GM19328 (cell line): ENCODE measurements around the gene MEIS2.

Source experiments
- ATAC-seq: cut with Tn5 transposase; IDR thresholded peaks from one replicate; pipeline ENCODE4 v1.9.1; 2021; ENCODE audit warnings: mild to moderate bottlenecking, moderate library complexity; ENCODE audit not compliant: unreplicated experiment

The MEIS2 gene

DNA sequence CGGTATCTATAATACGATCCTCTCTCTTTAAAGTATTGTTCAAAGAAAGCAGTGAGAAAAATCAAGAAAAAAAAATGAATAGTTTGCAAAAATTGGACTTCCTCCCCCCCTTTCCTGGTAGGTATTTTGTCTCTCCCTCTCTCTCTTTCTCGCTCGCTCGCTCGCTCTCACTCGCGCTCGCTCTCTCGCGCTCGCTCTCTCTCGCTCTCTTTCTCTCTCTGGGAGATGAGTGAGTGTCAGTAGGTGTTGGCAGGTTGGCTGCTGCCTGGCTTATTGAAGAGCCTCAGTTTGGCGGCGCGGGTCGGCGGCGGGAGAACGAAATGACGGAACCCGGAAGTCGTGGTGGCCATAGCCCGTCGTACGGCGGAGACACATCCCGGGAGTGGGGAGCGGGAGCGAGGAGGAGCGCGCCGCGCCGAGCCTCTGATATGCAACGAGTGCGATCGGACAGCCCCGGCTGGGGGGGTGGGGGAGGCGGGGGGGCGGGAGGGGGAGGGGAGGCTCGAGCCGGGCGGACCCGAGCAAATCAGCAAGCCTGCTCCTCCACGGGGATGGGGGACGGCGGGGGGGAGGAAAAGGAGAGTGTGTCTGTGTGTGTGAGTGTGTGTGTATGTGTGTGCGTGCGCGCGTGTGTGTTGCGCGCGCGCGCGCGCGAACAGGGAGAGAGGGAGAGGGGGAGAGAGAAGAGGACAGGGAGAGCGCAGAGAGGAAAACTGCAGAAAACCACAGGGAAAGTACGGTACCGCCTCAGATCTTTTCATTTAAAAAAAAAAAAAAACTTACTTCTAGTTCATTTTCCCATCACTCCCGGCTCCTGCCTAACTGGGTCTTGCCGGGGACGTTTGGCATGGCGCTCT is at the start of gene MEIS2:
MEIS2 (minus strand) TSS at position 441 of the 857 bp plus-strand sequence. CDS start 1,083 bp downstream, outside the sequence.
- no peak for ATAC-seq

DNA sequence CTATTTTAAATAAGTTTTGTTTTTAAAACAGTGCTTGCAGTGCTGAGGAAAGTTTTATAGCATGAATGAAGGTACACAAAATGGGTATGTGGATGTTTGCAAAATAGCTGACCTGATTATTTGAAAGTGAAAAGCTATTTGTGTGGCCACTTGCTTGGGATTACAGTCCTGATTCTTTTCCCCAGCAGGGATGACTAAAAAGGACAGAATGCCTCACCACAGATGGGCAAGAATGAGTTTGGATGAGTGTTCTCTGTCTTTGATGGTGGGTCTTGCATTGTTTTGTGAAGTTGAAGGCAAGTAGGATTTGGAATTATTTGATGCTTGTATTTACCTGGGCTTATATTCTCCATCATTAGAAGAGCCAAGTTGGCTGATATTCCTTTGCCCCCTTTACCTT is 48.8 kb upstream of the MEIS2 start:
- ATAC-seq: no peak

DNA sequence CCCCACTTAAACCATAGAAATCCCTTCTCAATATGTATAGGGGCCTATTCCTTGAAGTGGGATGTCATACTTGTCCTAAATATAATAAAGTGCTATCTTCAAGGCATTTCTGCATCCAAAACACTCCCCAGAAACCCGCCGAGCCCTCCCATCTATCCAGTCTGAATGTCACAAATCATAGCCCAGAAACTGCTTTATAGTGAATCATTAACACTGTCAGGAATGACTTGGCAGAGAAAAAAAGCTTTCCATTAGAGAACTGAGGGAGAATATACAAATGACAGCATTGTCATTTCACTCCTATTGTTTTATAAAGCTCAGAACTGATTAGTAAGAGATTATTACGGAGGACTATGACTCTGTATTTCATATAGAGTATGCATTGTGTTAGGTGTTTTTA is 48.4 kb upstream of the MEIS2 start:
- no peak for ATAC-seq

GRCh38 chr15:37143351-37143750 is 43.0 kb upstream of the MEIS2 start:
- no peak for ATAC-seq

- ATAC-seq: no peak
Measured at GRCh38 chr15:37142371-37142770, 42.0 kb upstream of the MEIS2 start.

GRCh38 chr15:37140531-37141058 is 40.2 kb upstream of the MEIS2 start:
- ATAC-seq: no peak

DNA sequence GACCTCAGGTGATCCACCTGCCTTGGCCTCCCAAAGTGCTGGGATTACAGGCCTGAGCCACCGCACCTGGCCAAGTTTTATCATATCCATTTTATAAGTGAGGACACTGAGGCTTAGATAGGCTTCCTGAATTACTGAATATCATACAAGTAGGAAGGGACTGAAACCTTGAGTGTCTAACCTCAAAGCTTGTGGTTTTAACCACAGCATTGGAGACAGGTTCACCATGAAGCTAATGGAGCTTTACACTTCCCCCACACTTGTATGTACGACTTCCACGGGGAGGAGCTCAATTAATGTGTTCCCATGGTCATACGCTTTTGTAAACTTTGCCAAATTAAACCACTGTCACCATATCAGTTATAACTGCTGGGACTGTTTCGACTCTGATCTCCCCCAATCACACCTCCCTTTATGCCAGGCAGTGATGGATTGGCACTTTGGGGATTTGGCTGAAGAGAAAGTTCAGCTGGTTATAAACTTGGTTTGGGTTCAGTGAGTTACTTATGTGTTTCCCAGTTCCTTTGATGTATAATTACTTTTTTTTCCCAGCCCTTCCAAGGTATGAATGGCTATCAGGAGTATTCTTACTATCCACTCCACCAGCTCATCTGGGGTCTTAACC is 38.4 kb upstream of the MEIS2 start:
- no peak for ATAC-seq

DNA sequence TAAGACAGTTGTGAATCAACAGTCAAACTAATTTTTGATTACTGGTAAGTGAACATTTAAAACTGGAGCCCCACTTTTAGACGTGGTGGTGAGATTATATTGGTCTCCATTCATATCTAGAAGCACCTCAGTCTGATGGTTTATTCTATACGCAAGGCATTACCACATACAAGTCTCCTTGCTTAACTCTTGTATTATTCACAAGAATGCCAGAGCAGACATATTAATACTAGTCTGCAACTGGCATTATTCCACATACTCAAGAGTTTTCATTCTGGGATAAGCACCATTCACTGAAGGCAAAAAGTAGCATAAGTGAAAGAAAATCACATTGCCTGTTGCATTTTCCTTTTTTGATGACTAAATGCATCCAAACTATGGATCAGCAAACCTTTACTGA is 36.9 kb upstream of the MEIS2 start:
- no peak for ATAC-seq

GRCh38 chr15:37136666-37137065 is 36.3 kb upstream of the MEIS2 start:
- no peak for ATAC-seq

GRCh38 chr15:37135225-37135624 is 34.9 kb upstream of the MEIS2 start:
- no peak for ATAC-seq

- no peak for ATAC-seq
Measured at GRCh38 chr15:37134699-37135131, 34.4 kb upstream of the MEIS2 start.

DNA sequence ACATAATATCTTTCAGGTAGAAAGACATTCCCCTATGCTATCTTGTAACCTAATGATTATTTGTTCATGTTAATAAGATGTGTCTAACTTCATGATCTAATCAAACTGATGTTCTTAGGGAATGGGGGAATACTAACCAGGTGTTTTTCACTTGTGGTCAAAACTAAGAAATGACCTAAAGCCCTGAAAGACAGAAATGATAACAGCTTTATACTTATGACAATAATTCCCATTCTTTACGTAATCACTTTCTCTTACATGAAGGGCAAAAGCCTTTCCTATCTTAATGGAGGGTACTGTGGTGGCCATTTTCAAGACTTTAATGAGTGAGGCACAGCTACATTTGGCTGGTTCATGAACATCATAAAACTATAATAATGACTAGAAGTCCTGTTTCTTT is 33.9 kb upstream of the MEIS2 start:
- ATAC-seq: no peak

DNA sequence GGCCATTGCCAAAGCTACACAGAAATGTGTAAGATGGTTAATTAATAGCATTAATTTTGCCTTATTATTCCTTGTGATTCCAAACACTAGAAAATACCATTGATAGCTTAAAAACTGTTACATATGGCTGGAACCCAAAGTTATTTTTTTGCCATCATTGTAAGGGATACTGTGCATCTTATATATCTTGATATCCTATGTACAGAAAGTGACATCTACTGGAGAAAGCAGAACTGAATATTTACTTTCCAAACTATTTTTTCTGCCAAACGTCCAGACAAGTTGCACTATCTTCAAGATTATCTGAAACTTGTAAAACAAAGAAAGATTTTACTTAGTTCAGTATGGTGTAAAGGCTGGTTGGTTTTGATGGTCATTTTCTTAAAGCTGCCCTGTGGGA is 33.3 kb upstream of the MEIS2 start:
- no peak for ATAC-seq

DNA sequence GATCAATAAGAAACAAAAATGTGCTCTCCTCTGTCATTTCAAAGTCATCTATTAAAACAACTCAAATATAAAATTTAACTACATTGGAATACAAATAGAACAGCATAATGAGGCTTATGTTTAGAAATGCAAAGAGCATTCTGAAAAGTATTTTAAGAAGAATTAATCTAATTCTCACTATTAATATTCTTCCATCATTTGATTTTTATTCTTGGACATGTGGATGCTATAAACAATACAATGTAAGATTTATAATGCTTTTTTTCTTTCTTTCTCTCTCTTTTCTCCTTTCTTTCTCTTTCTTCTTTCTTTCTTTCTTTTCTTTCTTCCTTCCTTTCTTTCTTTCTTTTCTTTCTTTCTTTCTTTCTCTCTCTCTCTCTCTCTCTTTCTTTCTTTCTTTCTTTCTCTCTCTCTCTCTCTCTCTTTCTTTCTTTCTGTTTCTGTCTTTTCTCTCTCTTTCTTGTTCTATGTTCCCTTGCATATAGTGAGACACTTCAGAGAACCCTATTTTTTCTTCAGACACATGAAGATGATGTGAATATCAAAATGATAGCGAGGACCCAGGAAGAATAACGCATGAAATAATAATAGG is 32.6 kb upstream of the MEIS2 start:
- ATAC-seq: no peak

DNA sequence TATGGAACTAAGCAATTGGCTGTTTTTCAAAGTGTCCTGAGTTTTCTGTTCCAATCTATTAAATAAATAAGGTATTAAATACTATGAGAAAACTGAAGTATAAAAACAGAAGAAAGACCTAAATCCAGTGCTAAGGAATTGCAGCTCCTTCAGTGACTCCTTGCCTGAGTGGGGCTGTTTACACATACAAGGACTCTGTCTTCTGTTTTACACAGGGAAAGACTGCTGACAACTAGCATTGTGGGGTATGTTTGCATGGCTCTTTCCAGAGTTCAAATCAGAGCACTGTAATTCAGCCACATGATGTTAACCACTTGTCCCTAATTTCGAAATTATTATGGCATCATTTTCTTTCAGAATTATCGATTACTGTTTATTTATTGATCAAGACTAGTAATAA is 31.3 kb upstream of the MEIS2 start:
- no peak for ATAC-seq

DNA sequence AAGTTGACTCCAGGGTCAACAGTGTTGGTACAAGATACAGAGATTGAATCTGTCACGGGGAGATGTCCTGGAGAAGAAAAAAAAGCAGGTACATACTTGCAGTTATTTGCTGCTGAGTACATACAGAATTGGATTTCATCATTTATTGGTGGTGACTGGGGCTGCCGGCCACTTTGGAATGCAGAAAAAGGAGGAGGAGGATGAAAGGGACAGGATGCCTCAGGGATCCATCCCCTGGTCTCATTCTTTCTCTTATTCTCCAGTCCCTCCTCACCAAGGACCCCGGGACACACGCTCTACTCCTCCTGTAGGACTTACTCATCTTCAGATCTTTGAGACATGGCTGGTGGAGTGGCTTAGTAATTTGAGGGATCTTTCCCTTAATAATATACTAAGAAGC is 30.0 kb upstream of the MEIS2 start:
- no peak for ATAC-seq

DNA sequence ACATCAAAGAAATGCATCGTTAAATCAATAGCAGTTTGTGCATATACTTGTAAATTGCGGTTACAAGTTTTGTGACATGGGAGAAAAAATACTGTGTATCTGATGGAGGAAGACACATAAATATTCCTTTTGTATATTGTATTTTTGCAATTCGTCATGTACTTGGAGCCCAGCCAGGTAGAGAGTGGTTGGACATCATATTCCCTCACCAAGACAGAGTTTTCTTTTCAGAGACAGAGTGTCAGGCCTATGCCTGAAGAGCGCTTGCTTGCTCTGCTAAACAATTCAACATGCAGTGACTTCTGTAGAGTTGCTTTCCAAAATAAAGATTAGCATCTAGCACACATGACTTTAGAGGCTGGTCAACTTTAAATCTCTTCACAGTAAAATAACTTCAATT is 24.8 kb upstream of the MEIS2 start:
- ATAC-seq: no peak

DNA sequence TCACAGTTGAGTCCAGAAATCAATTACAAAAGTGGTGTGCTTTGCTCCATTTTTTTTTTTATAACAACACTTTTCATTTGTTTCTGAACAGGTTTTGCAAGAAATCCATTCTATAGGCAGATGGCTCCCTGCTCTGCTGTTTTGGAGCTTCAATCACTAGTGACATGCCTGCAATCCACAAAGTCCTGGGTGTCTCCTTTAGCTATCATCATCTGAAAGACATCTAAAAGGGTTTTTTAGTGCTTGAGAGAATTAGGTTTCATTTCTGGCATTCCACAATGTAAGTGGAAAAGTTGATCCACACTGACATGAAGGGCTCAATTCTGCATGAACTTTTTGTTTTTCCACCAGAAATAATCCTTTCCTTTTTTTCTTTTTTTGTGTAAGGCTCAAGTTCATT is 24.0 kb upstream of the MEIS2 start:
- no peak for ATAC-seq

GRCh38 chr15:37122703-37123102 is 22.4 kb upstream of the MEIS2 start:
- no peak for ATAC-seq

DNA sequence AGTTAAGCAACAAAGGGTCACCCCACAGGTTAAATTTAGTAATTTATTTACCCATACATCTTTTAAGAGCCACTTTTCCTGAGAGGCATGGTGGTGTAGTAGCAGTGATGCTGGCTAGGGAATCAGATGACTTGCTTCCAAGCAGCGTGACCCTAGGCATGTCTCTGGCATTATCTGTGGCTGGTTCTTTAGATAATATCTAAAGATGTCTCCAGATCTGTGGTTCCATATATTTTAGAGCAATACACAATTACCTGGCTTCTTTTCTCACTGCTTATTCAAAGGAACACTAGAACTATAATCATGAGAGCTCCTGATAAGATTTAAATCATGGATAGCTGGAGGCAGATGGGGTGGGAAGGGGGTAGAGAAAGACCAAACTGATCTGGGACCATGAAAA is 21.1 kb upstream of the MEIS2 start:
- ATAC-seq: no peak

- no peak for ATAC-seq
Measured at GRCh38 chr15:37117030-37117429, 16.7 kb upstream of the MEIS2 start.

DNA sequence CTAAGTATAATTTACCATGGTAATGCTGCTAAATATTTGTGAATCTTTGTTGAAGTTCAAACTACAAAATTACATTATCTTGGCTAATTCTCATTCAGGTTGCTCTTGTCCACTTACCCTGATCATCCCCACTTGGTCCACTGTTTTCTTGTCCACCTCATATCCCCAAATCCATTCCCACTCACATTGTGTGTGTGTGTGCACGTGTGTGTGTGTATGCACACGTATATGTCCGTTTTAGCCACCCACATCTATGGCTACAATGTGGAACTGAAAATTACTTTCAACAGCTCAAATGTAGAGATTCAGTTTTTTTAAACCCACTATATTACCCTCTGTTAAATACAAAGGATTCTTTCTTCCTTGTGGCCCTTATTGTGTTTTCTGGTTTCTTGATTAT is 15.2 kb upstream of the MEIS2 start:
- no peak for ATAC-seq
